HCT116 (cell line): ENCODE results near the gene CLSTN3.

Source experiments
- ELF1 ChIP-seq: IDR thresholded peaks from 2 replicates; pipeline ENCODE4 v1.6.1; 2012; ENCODE audit warnings: low read depth, borderline replicate concordance
- POLR2A ChIP-seq: IDR thresholded peaks from 2 replicates; pipeline ENCODE4 v1.7.0; 2011; ENCODE audit warnings: borderline replicate concordance; ENCODE audit not compliant: insufficient read depth, insufficient read length; ENCODE audit errors: extremely low read depth
- REST ChIP-seq: IDR thresholded peaks from 2 replicates; pipeline ENCODE4 v1.6.1; 2012; ENCODE audit warnings: low read depth
- SIN3A ChIP-seq: IDR thresholded peaks from 2 replicates; pipeline ENCODE4 v1.6.1; 2012; ENCODE audit warnings: low read depth
- SP1 ChIP-seq: IDR thresholded peaks from 2 replicates; pipeline ENCODE4 v1.6.1; 2012; ENCODE audit warnings: low read depth
- ZFX ChIP-seq: fragments of 450-650 bp; IDR thresholded peaks from 2 replicates; pipeline ENCODE4 v1.6.1; 2017
- TF ChIP-seq, protein P1 (sequence below), 3 experiments: fragments of 200-600 bp in 1 of 3; sonication (generic) in 1 of 3; IDR thresholded peaks in 2 of 3; conservative IDR thresholded peaks in 1 of 3; 2 replicates each; pipeline ENCODE4 v1.5.1; 2012 to 2017; ENCODE audit warnings: low read depth in 2 of 3, low read length in 2 of 3, antibody characterized with exemption in 1 of 3, borderline replicate concordance in 1 of 3, control low read depth in 1 of 3, mild to moderate bottlenecking in 1 of 3, mixed read lengths in 1 of 3, mixed run types in 1 of 3, moderate library complexity in 1 of 3; ENCODE audit not compliant: insufficient read depth in 1 of 3
- TF ChIP-seq, protein P2 (sequence below): IDR thresholded peaks from 2 replicates; pipeline ENCODE4 v1.6.1; 2012

GRCh38 chr12:7143564-7143963 lies 13.4 kb downstream of the CLSTN3 start:
- TF ChIP-seq SP1 (no peak), POLR2A (no peak), REST (no peak), ZFX (no peak), SIN3A (no peak), ELF1 (no peak)
- TF ChIP-seq, protein P1, sequence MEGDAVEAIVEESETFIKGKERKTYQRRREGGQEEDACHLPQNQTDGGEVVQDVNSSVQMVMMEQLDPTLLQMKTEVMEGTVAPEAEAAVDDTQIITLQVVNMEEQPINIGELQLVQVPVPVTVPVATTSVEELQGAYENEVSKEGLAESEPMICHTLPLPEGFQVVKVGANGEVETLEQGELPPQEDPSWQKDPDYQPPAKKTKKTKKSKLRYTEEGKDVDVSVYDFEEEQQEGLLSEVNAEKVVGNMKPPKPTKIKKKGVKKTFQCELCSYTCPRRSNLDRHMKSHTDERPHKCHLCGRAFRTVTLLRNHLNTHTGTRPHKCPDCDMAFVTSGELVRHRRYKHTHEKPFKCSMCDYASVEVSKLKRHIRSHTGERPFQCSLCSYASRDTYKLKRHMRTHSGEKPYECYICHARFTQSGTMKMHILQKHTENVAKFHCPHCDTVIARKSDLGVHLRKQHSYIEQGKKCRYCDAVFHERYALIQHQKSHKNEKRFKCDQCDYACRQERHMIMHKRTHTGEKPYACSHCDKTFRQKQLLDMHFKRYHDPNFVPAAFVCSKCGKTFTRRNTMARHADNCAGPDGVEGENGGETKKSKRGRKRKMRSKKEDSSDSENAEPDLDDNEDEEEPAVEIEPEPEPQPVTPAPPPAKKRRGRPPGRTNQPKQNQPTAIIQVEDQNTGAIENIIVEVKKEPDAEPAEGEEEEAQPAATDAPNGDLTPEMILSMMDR (IDR thresholded peaks at IDR 0.05 in 2 of 3, conservative IDR thresholded peaks at IDR 0.05 in 1 of 3; ENCODE audit: borderline replicate concordance in 1 of 3, insufficient read depth in 1 of 3, low read depth in 2 of 3, low read length in 2 of 3), result no peak
- TF ChIP-seq, protein P2, sequence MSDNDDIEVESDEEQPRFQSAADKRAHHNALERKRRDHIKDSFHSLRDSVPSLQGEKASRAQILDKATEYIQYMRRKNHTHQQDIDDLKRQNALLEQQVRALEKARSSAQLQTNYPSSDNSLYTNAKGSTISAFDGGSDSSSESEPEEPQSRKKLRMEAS, result no peak
